ENCODE data around the gene IL3RA.
"Not testable (repeated sequence)": the region's sequence is repeated elsewhere in the genome, so short reads cannot be mapped to it uniquely, and the experiment has no call there.

IL3RA gene

DNA sequence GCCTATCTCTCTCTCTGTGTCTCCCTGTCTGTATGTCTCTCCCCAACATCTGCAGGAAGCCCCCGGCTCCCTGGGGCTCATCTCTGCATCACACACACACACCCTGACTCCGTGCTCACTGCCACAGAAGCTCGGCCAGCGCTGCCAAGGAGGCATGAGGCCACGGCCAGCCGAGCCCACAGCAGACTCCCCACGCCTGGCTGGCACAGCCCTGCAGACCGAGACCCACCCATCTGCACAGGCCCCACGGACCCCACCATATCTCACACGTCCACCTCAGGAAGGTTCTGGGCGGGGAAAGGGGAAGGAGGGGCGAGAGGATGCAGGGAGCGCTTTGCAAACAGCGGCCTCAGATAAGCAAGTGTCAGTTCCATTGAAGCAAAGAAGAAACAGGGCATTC lies 83.8 kb downstream of the IL3RA start:
- DNase-seq (ENCODE audit: low read depth) = no peak
- no peak overlapping the region for H3K4me3 ChIP-seq (ENCODE audit: low read length)
- TF ChIP-seq, protein P1, sequence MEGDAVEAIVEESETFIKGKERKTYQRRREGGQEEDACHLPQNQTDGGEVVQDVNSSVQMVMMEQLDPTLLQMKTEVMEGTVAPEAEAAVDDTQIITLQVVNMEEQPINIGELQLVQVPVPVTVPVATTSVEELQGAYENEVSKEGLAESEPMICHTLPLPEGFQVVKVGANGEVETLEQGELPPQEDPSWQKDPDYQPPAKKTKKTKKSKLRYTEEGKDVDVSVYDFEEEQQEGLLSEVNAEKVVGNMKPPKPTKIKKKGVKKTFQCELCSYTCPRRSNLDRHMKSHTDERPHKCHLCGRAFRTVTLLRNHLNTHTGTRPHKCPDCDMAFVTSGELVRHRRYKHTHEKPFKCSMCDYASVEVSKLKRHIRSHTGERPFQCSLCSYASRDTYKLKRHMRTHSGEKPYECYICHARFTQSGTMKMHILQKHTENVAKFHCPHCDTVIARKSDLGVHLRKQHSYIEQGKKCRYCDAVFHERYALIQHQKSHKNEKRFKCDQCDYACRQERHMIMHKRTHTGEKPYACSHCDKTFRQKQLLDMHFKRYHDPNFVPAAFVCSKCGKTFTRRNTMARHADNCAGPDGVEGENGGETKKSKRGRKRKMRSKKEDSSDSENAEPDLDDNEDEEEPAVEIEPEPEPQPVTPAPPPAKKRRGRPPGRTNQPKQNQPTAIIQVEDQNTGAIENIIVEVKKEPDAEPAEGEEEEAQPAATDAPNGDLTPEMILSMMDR (IDR thresholded peaks at IDR 0.05; ENCODE audit: insufficient read depth, low read depth, low read length, missing control alignments) = no peak

DNA sequence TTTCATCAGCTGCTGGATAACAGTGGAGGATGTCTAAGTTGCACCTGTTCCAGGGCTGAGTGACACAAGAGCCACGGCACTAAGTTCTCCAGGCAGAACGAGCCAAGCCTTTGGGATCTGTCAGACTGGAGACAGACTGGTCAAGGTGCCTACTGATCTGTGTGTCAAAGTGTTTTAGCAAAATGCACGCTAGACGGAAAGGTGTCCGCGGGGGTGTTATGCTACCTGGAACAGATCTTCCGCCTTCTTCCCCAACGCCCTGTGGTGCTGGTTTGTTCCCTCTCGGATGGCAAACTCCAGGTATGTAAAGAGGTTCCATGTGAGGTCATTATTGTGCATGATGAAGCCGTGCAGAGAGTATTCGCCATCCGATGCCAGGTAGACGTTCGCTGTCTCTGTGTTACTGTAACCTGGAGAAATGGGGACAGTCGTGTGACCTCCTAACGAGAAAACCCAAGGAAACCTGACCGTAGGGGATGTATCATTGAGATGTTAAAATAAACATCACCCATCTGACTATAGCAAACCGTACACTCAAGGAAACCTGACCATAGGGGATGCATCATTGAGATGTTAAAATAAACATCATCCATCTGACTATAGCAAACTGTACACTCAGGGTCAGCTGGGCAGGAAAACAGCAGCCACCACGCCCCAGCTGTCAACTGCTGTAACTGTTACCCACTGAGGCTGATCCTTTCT lies 85.0 kb downstream of the IL3RA start:
- no peak for DNase-seq (ENCODE audit: low read depth)
- TF ChIP-seq, protein P1 (IDR thresholded peaks at IDR 0.05; ENCODE audit: insufficient read depth, low read depth, low read length, missing control alignments) = no peak
- H3K4me3 ChIP-seq (ENCODE audit: low read length) = no peak overlapping the region

DNA sequence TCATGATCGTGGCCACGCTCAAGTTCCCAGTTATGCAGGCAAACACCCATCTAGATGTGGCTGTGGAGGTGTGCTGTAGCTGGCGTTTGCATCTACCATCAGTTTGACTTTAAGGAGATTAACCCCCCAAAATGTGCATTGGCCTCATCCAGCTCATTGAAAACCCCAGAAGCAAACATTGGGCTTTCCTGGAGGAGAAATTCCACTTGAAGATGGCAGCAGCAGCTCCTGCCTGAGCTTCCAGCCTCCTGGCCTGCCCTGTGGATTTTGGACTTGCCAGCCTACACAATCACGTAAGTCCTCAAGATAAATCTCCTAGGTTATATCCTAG lies 85.5 kb downstream of the IL3RA start:
- TF ChIP-seq, protein P1 (IDR thresholded peaks at IDR 0.05; ENCODE audit: insufficient read depth, low read depth, low read length, missing control alignments) = no peak
- no peak for DNase-seq (ENCODE audit: low read depth)
- H3K4me3 ChIP-seq (ENCODE audit: low read length) = no peak overlapping the region

DNA sequence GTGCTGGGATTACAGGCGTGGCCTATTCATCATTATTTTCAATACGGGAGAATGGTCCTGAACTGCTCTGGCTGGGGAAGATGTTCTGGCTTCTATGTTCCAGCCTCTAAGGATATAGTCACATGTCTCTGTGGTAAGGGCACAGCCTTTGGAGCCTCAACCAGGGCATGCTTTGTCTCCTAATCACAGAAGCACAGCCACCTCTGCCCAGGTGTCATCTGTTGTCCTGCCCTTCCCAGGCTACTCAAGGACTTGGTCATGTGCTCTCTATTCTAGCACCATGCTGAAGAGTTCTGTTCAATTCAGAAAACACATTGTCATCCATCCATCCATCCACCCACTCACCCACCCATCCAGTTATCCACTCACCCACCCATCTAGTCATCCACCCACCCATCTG lies 86.6 kb downstream of the IL3RA start:
- H3K4me3 ChIP-seq (ENCODE audit: low read length) = no peak overlapping the region
- TF ChIP-seq, protein P1 (IDR thresholded peaks at IDR 0.05; ENCODE audit: insufficient read depth, low read depth, low read length, missing control alignments) = no peak
- no peak for DNase-seq (ENCODE audit: low read depth)

DNA sequence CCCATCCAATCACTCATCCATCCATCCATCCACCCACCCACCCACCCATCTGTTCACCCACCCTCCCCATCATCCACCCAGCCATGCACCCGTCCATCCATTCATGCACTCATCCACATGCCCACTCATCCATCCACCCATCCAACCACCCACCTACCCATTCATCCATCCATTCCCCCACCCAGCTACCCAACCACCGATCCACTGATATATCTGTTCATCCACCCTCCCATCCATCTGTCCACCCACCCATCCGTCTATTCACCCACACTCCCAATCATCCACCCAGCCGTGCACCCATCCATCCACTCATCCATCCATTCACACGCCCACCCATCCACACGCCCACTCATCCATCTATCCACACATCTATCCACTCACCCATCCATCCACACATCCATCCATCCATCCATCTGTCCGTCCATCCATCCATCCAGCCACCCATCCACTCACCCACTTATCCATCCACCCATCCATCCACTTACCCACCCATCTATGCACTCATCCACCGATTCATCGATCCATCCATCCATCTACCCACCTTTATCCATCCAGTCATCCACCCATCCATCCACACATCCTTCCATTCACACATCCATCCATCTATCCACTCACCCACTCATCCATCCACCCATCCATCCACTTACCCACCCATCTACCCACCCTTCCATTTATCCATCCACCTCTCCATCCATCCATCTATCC lies 87.7 kb downstream of the IL3RA start:
- H3K4me3 ChIP-seq (ENCODE audit: low read length) = no peak overlapping the region
- DNase-seq (ENCODE audit: low read depth) = no peak
- TF ChIP-seq, protein P1 (IDR thresholded peaks at IDR 0.05; ENCODE audit: insufficient read depth, low read depth, low read length, missing control alignments) = no peak

DNA sequence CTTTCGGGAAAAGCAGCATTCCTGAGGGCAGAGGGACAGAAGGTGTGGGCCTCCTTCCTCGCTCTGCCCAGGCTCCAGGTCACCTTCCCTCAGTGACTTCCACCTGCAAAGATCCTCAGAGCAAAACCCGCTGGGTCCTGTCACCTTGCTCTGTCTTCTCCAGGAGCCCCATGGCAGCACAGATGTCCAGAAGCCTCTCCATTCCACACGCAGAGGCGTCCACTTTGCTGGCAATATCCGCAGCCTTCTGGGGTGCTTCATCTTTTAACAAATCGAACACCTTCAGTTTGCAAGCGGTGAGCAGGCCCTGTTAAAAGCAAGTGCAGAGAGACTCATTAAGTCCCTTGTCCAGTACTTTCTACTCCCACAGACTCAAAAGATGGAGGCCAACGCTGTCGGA lies 88.8 kb downstream of the IL3RA start:
- no peak for DNase-seq (ENCODE audit: low read depth)
- TF ChIP-seq, protein P1 (IDR thresholded peaks at IDR 0.05; ENCODE audit: insufficient read depth, low read depth, low read length, missing control alignments) = no peak
- H3K4me3 ChIP-seq (ENCODE audit: low read length) = no peak overlapping the region

DNA sequence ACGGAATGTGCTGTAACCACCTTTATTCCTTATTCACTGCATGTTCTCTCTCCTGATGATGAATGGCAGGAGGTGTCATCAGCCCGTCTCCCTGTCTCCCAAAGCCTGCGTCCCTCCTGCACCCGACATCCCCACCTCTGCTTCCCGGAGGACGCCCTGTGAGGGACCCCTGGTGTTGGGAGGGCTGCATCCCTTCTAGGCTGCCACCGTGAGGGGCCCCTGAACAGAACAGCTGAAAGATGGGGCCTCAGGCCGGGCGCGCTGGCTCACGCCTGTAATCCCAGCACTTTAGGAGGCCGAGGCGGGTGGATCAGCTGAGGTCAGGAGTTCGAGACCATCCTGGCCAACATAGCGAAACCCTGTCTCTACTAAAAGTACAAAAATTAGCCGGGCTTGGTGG lies 89.7 kb downstream of the IL3RA start:
- H3K4me3 ChIP-seq (ENCODE audit: low read length); DNase-seq (ENCODE audit: low read depth): not testable (repeated sequence)

All from epithelial cell of esophagus (primary cell).